WTC11 (cell line): ENCODE data around the gene CREB1. TPM values are rescaled to one million over a fixed set of nuclear protein-coding genes. Genes with fewer than 3 reads are reported as not detected.

Experiments
- ATAC-seq: fragments of 200-7000 bp; cut with Tn5 transposase; 2 replicates; pipeline ENCODE4 v1.10.0; 2021; ENCODE audit warnings: mild to moderate bottlenecking, moderate library complexity
- CTCF ChIA-PET: fragments of 300-600 bp; sonication (Branson Sonifier 250); formaldehyde crosslinking; loops from one replicate; lab custom pipeline; 2021; ENCODE audit warnings: antibody characterized with exemption; lab: Charles Lee
- POLR2A ChIA-PET: fragments of 350-600 bp; sonication (Branson Sonifier 250); formaldehyde crosslinking; loops from one replicate; lab custom pipeline; 2021; ENCODE audit warnings: antibody characterized with exemption; lab: Charles Lee
- DNase-seq: peaks from one replicate; pipeline ENCODE4 v3.0.0; 2021; ENCODE audit warnings: low spot score
- H3K27ac Mint-ChIP-seq: 2 replicates; pipeline ENCODE4 v1.8.0; 2021; ENCODE audit warnings: mixed read lengths
- H3K27me3 Mint-ChIP-seq: 2 replicates; pipeline ENCODE4 v1.8.0; 2021; ENCODE audit warnings: low read depth, mild to moderate bottlenecking, moderate library complexity, mixed read lengths
- H3K36me3 Mint-ChIP-seq: 2 replicates; pipeline ENCODE4 v1.8.0; 2021; ENCODE audit warnings: mixed read lengths
- H3K4me1 Mint-ChIP-seq: 2 replicates; pipeline ENCODE4 v1.8.0; 2022; ENCODE audit warnings: mixed read lengths
- H3K4me3 Mint-ChIP-seq: 2 replicates; pipeline ENCODE4 v1.8.0; 2021; ENCODE audit warnings: mild to moderate bottlenecking, moderate library complexity, mixed read lengths
- H3K9me3 Mint-ChIP-seq: 2 replicates; pipeline ENCODE4 v1.8.0; 2021; ENCODE audit warnings: mixed read lengths
- CDX4 ChIP-seq: fragments of 250-450 bp; sonication (Bioruptor Pico); IDR thresholded peaks from 2 replicates; pipeline ENCODE4 v1.9.0; 2021; ENCODE audit warnings: moderate library complexity, mild to moderate bottlenecking, inconsistent platforms, borderline replicate concordance
- E2F5 ChIP-seq: sonication (generic); formaldehyde crosslinking; IDR thresholded peaks from 2 replicates; pipeline ENCODE4 v1.8.1; 2022; ENCODE audit warnings: mild to moderate bottlenecking, moderate library complexity, missing genetic modification reagents
- ELF4 ChIP-seq: sonication (generic); formaldehyde crosslinking; IDR thresholded peaks from 2 replicates; pipeline ENCODE4 v1.8.1; 2022; ENCODE audit warnings: low read depth, mild to moderate bottlenecking, moderate library complexity, missing genetic modification reagents
- FOXK1 ChIP-seq: sonication (generic); formaldehyde crosslinking; IDR thresholded peaks from 2 replicates; pipeline ENCODE4 v1.8.0; 2022; ENCODE audit warnings: mild to moderate bottlenecking, moderate library complexity, missing genetic modification reagents
- FOXP4 ChIP-seq: sonication (generic); formaldehyde crosslinking; IDR thresholded peaks from 2 replicates; pipeline ENCODE4 v1.8.0; 2022; ENCODE audit warnings: mild to moderate bottlenecking, missing genetic modification reagents
- HMGA2 ChIP-seq: fragments of 250-450 bp; sonication (Bioruptor Pico); IDR thresholded peaks from 2 replicates; pipeline ENCODE4 v1.4.0; 2021; ENCODE audit warnings: mild to moderate bottlenecking, moderate library complexity
- JAZF1 ChIP-seq: fragments of 250-450 bp; sonication (Bioruptor Pico); IDR thresholded peaks from 2 replicates; pipeline ENCODE4 v1.9.0; 2021; ENCODE audit warnings: moderate library complexity, mild to moderate bottlenecking, inconsistent platforms
- NR1H2 ChIP-seq: sonication (generic); formaldehyde crosslinking; IDR thresholded peaks from 2 replicates; pipeline ENCODE4 v1.9.0; 2021; ENCODE audit warnings: mild to moderate bottlenecking, moderate library complexity, missing genetic modification reagents
- PRRX2 ChIP-seq: fragments of 250-450 bp; sonication (Bioruptor Pico); IDR thresholded peaks from 2 replicates; pipeline ENCODE4 v1.8.0; 2021; ENCODE audit warnings: mild to moderate bottlenecking
- RELA ChIP-seq: sonication (generic); formaldehyde crosslinking; IDR thresholded peaks from 2 replicates; pipeline ENCODE4 v1.8.1; 2022; ENCODE audit warnings: missing genetic modification reagents, mild to moderate bottlenecking, borderline replicate concordance
- RORB ChIP-seq: fragments of 250-450 bp; sonication (Bioruptor Pico); IDR thresholded peaks from 2 replicates; pipeline ENCODE4 v1.9.0; 2021; ENCODE audit warnings: mild to moderate bottlenecking
- SP1 ChIP-seq: sonication (generic); formaldehyde crosslinking; conservative IDR thresholded peaks from 2 replicates; pipeline ENCODE4 v1.8.1; 2022; ENCODE audit warnings: missing genetic modification reagents
- ZNF232 ChIP-seq: sonication (generic); formaldehyde crosslinking; IDR thresholded peaks from 2 replicates; pipeline ENCODE4 v1.8.0; 2022; ENCODE audit warnings: mild to moderate bottlenecking, missing genetic modification reagents
- total RNA-seq: library from RNA; stranded (reverse); gene quantifications from 3 replicates; pipeline ENCODE4 v1.2.3, GENCODE V29; 2021
- TF ChIP-seq, protein P1 (sequence below): sonication (generic); formaldehyde crosslinking; IDR thresholded peaks from 2 replicates; pipeline ENCODE4 v1.8.0; 2023; ENCODE audit warnings: missing genetic modification reagents
- TF ChIP-seq, protein P2 (sequence below): fragments of 250-450 bp; sonication (Bioruptor Pico); IDR thresholded peaks from 2 replicates; pipeline ENCODE4 v1.9.0; 2021; ENCODE audit warnings: mild to moderate bottlenecking, borderline replicate concordance
- TF ChIP-seq, protein P3 (sequence below): sonication (generic); formaldehyde crosslinking; IDR thresholded peaks from 2 replicates; pipeline ENCODE4 v1.8.0; 2022; ENCODE audit warnings: mild to moderate bottlenecking, missing genetic modification reagents
- TF ChIP-seq, protein P4 (sequence below): sonication (generic); formaldehyde crosslinking; IDR thresholded peaks from 2 replicates; pipeline ENCODE4 v1.8.0; 2023; ENCODE audit warnings: missing genetic modification reagents, mild to moderate bottlenecking, borderline replicate concordance
- TF ChIP-seq, protein P5 (sequence below): sonication (generic); formaldehyde crosslinking; IDR thresholded peaks from 2 replicates; pipeline ENCODE4 v1.8.0; 2022; ENCODE audit warnings: mild to moderate bottlenecking, missing genetic modification reagents
- TF ChIP-seq, protein P6 (sequence below): fragments of 250-450 bp; sonication (Bioruptor Pico); IDR thresholded peaks from 2 replicates; pipeline ENCODE4 v2.1.2; 2022; ENCODE audit warnings: mild to moderate bottlenecking, moderate library complexity

The CREB1 gene
- total RNA-seq, 1 experiment from 2014 or later, result 97.7 TPM

DNA sequence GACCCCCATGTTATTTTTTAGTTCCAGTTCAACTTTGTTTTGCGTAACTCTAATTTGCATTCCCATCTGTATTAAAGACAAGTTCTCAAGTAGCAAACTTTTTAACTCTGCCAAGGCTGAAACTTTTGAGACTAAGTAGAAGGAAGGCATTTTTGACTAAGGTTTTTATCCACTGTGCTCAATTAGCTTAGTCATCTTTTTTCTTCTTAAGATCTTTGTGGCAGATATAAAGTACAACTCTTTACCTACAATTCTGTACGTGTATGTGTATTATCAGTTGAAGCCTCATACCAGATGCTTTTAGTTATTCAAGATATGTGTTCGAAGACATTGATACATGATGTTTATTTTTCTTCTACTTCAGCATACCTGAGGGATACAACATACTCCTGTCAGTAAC lies 41.6 kb downstream of the CREB1 start:
- H3K9me3 Mint-ChIP-seq, result no peaks in the 10 kb centered on the region
- no peak for DNase-seq
- no peak for ATAC-seq
- ChIA-PET POLR2A (no interaction called here), CTCF (no interaction called here)
- no peaks in the 10 kb centered on the region for H3K4me1 Mint-ChIP-seq
- no peak overlapping the region for H3K27ac Mint-ChIP-seq
- TF ChIP-seq E2F5 (CRISPR knock-in tag) (no peak), FOXK1 (CRISPR knock-in tag) (no peak), RORB (CRISPR knock-in tag) (no peak), ELF4 (no peak), PRRX2 (CRISPR knock-in tag) (no peak)
- TF ChIP-seq, protein P1, sequence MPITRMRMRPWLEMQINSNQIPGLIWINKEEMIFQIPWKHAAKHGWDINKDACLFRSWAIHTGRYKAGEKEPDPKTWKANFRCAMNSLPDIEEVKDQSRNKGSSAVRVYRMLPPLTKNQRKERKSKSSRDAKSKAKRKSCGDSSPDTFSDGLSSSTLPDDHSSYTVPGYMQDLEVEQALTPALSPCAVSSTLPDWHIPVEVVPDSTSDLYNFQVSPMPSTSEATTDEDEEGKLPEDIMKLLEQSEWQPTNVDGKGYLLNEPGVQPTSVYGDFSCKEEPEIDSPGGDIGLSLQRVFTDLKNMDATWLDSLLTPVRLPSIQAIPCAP (CRISPR knock-in tag), result no peak
- TF ChIP-seq, protein P2, sequence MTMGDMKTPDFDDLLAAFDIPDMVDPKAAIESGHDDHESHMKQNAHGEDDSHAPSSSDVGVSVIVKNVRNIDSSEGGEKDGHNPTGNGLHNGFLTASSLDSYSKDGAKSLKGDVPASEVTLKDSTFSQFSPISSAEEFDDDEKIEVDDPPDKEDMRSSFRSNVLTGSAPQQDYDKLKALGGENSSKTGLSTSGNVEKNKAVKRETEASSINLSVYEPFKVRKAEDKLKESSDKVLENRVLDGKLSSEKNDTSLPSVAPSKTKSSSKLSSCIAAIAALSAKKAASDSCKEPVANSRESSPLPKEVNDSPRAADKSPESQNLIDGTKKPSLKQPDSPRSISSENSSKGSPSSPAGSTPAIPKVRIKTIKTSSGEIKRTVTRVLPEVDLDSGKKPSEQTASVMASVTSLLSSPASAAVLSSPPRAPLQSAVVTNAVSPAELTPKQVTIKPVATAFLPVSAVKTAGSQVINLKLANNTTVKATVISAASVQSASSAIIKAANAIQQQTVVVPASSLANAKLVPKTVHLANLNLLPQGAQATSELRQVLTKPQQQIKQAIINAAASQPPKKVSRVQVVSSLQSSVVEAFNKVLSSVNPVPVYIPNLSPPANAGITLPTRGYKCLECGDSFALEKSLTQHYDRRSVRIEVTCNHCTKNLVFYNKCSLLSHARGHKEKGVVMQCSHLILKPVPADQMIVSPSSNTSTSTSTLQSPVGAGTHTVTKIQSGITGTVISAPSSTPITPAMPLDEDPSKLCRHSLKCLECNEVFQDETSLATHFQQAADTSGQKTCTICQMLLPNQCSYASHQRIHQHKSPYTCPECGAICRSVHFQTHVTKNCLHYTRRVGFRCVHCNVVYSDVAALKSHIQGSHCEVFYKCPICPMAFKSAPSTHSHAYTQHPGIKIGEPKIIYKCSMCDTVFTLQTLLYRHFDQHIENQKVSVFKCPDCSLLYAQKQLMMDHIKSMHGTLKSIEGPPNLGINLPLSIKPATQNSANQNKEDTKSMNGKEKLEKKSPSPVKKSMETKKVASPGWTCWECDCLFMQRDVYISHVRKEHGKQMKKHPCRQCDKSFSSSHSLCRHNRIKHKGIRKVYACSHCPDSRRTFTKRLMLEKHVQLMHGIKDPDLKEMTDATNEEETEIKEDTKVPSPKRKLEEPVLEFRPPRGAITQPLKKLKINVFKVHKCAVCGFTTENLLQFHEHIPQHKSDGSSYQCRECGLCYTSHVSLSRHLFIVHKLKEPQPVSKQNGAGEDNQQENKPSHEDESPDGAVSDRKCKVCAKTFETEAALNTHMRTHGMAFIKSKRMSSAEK (CRISPR knock-in tag), result no peak
- H3K4me3 Mint-ChIP-seq, result no peak overlapping the region
- H3K27me3 Mint-ChIP-seq, result no peaks in the 10 kb centered on the region
- H3K36me3 Mint-ChIP-seq, result peaks cover 64% of the 10 kb centered on the region

DNA sequence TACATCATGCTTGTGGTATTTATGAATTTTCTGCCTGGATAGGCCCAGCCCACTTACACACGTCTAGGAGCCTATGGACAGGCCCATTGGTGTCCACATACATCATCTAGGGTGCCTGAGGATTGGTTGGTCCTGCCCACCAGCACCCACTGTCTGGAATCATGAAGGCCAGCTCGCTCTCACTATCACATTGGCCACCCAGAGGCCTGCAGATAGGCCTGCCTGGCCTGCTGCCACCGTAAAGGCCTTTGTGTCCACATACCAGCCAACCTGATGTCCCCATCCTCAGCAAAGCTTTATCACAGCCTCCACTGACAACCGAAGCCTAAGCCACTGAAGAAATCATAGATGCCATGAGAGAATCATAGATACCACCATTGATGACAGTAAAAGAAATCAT lies 55.2 kb downstream of the CREB1 start:
- Mint-ChIP-seq H3K27me3 (no peaks in the 10 kb centered on the region), H3K4me1 (no peaks in the 10 kb centered on the region), H3K27ac (no peak overlapping the region), H3K36me3 (peaks cover 71% of the 10 kb centered on the region), H3K9me3 (no peaks in the 10 kb centered on the region), H3K4me3 (no peak overlapping the region)
- DNase-seq (no peak), ATAC-seq (no peak)
- ChIA-PET CTCF (no interaction called here), POLR2A (no interaction called here)
- TF ChIP-seq, protein P3, sequence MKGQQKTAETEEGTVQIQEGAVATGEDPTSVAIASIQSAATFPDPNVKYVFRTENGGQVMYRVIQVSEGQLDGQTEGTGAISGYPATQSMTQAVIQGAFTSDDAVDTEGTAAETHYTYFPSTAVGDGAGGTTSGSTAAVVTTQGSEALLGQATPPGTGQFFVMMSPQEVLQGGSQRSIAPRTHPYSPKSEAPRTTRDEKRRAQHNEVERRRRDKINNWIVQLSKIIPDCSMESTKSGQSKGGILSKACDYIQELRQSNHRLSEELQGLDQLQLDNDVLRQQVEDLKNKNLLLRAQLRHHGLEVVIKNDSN (CRISPR knock-in tag), result no peak
- TF ChIP-seq CDX4 (CRISPR knock-in tag), result no peak
- no peak for TF ChIP-seq RELA (CRISPR knock-in tag)
- no peak for TF ChIP-seq NR1H2
- TF ChIP-seq, protein P4, sequence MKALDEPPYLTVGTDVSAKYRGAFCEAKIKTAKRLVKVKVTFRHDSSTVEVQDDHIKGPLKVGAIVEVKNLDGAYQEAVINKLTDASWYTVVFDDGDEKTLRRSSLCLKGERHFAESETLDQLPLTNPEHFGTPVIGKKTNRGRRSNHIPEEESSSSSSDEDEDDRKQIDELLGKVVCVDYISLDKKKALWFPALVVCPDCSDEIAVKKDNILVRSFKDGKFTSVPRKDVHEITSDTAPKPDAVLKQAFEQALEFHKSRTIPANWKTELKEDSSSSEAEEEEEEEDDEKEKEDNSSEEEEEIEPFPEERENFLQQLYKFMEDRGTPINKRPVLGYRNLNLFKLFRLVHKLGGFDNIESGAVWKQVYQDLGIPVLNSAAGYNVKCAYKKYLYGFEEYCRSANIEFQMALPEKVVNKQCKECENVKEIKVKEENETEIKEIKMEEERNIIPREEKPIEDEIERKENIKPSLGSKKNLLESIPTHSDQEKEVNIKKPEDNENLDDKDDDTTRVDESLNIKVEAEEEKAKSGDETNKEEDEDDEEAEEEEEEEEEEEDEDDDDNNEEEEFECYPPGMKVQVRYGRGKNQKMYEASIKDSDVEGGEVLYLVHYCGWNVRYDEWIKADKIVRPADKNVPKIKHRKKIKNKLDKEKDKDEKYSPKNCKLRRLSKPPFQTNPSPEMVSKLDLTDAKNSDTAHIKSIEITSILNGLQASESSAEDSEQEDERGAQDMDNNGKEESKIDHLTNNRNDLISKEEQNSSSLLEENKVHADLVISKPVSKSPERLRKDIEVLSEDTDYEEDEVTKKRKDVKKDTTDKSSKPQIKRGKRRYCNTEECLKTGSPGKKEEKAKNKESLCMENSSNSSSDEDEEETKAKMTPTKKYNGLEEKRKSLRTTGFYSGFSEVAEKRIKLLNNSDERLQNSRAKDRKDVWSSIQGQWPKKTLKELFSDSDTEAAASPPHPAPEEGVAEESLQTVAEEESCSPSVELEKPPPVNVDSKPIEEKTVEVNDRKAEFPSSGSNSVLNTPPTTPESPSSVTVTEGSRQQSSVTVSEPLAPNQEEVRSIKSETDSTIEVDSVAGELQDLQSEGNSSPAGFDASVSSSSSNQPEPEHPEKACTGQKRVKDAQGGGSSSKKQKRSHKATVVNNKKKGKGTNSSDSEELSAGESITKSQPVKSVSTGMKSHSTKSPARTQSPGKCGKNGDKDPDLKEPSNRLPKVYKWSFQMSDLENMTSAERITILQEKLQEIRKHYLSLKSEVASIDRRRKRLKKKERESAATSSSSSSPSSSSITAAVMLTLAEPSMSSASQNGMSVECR (CRISPR knock-in tag), result no peak
- TF ChIP-seq FOXP4 (CRISPR knock-in tag), result no peak
- TF ChIP-seq, protein P5, sequence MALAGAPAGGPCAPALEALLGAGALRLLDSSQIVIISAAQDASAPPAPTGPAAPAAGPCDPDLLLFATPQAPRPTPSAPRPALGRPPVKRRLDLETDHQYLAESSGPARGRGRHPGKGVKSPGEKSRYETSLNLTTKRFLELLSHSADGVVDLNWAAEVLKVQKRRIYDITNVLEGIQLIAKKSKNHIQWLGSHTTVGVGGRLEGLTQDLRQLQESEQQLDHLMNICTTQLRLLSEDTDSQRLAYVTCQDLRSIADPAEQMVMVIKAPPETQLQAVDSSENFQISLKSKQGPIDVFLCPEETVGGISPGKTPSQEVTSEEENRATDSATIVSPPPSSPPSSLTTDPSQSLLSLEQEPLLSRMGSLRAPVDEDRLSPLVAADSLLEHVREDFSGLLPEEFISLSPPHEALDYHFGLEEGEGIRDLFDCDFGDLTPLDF, result no peak
- no peak for TF ChIP-seq HMGA2
- TF ChIP-seq, protein P6, sequence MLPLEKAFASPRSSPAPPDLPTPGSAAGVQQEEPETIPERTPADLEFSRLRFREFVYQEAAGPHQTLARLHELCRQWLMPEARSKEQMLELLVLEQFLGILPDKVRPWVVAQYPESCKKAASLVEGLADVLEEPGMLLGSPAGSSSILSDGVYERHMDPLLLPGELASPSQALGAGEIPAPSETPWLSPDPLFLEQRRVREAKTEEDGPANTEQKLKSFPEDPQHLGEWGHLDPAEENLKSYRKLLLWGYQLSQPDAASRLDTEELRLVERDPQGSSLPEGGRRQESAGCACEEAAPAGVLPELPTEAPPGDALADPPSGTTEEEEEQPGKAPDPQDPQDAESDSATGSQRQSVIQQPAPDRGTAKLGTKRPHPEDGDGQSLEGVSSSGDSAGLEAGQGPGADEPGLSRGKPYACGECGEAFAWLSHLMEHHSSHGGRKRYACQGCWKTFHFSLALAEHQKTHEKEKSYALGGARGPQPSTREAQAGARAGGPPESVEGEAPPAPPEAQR (CRISPR knock-in tag), result no peak
- no peak for TF ChIP-seq SP1 (CRISPR knock-in tag)
- TF ChIP-seq JAZF1 (CRISPR knock-in tag), result no peak
- TF ChIP-seq ZNF232 (CRISPR knock-in tag), result no peak
